Measurements from ENCODE around the gene ATP8A2.

The ATP8A2 gene

GRCh38 chr13:26074706-26075105, 702.9 kb downstream of the ATP8A2 start:
- DNase-seq (ENCODE audit: low read depth): no peak

Measured in GM04504 (cell line).